ENCODE results near the gene EFNB3.

DNA sequence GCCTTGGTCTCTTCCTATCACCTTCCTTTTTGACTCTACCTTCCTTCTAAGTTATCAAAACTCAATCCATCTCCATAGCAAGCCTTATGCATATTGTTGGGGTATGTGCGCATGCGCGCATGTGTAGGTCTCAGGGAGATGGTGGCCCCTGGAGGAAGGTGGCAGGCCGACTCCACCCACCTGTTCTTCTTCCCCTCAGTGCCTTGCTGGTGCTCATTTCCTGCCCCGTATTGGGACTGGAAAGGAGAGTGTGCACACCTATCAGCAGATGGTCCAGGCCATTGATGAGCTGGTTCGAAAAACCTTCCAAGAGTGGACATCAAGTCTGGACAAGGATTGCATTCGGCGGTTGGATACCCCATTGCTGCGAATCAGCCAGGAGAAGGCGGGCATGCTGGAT, 37.7 kb downstream of the EFNB3 start:
- TF ChIP-seq, protein P1, sequence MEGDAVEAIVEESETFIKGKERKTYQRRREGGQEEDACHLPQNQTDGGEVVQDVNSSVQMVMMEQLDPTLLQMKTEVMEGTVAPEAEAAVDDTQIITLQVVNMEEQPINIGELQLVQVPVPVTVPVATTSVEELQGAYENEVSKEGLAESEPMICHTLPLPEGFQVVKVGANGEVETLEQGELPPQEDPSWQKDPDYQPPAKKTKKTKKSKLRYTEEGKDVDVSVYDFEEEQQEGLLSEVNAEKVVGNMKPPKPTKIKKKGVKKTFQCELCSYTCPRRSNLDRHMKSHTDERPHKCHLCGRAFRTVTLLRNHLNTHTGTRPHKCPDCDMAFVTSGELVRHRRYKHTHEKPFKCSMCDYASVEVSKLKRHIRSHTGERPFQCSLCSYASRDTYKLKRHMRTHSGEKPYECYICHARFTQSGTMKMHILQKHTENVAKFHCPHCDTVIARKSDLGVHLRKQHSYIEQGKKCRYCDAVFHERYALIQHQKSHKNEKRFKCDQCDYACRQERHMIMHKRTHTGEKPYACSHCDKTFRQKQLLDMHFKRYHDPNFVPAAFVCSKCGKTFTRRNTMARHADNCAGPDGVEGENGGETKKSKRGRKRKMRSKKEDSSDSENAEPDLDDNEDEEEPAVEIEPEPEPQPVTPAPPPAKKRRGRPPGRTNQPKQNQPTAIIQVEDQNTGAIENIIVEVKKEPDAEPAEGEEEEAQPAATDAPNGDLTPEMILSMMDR (conservative IDR thresholded peaks at IDR 0.05; ENCODE audit: low read length): no peak
- TF ChIP-seq EZH2phosphoT487 (IDR thresholded peaks at IDR 0.05; ENCODE audit: borderline replicate concordance, low read depth, low read length): no peak

All from OCI-LY7 (cell line).